HFF-Myc (cell line): ENCODE measurements around the gene GFOD2.

Experiments used
- DNase-seq: peaks from one replicate; pipeline ENCODE4 v3.0.0-alpha.2; 2011; ENCODE audit warnings: low read depth; ENCODE audit errors: extremely low read depth
- H3K4me3 ChIP-seq: replicated peaks from 2 replicates; pipeline ENCODE4 v1.5.1; 2011; ENCODE audit warnings: low read depth, mild to moderate bottlenecking, control low read depth, low read length
- CTCF ChIP-seq: IDR thresholded peaks from 2 replicates; pipeline ENCODE4 v1.5.1; 2012; ENCODE audit warnings: mild to moderate bottlenecking, low read depth, low read length, control low read depth; ENCODE audit errors: missing control alignments

Gene GFOD2

GRCh38 chr16:67674851-67675578 lies 44.1 kb downstream of the GFOD2 start:
- DNase-seq: no peak
- H3K4me3 ChIP-seq: no peak overlapping the region
- no peak for TF ChIP-seq CTCF

GRCh38 chr16:67673712-67674580 lies 45.2 kb downstream of the GFOD2 start:
- no peak overlapping the region for H3K4me3 ChIP-seq
- TF ChIP-seq CTCF: no peak
- no peak for DNase-seq

- H3K4me3 ChIP-seq: no peak overlapping the region
- peak; percentile 87 for TF ChIP-seq CTCF
- no peak for DNase-seq
Measured at GRCh38 chr16:67672739-67673662, 46.1 kb downstream of the GFOD2 start.

- TF ChIP-seq CTCF: no peak
Measured at GRCh38 chr16:67672306-67672705, 46.8 kb downstream of the GFOD2 start.

GRCh38 chr16:67669499-67670101 lies 49.5 kb downstream of the GFOD2 start:
- DNase-seq: no peak

More at GRCh38 chr16:67672306-67672705, 46.8 kb downstream of the GFOD2 start:
- H3K4me3 ChIP-seq: no peak overlapping the region
- DNase-seq: no peak

More at GRCh38 chr16:67669499-67670101, 49.5 kb downstream of the GFOD2 start:
- TF ChIP-seq CTCF: no peak
- no peak overlapping the region for H3K4me3 ChIP-seq
